Endothelial cell (in vitro differentiated cells): ENCODE measurements around the gene KLHL25. TPM values are rescaled to one million over a fixed set of nuclear protein-coding genes. Genes with fewer than 3 reads are reported as not detected.
"Not testable (repeated sequence)": the region's sequence is repeated elsewhere in the genome, so short reads cannot be mapped to it uniquely, and the experiment has no call there.

Experiments
- DNase-seq: peaks from one replicate; pipeline ENCODE4 v3.0.0; 2021; ENCODE audit warnings: low spot score
- H3K27ac Mint-ChIP-seq: one replicate; pipeline ENCODE4 v1.8.0; 2021; ENCODE audit warnings: mixed read lengths, inconsistent platforms; ENCODE audit not compliant: unreplicated experiment
- H3K27me3 Mint-ChIP-seq: one replicate; pipeline ENCODE4 v1.8.0; 2021; ENCODE audit warnings: mild to moderate bottlenecking, moderate library complexity, mixed read lengths, inconsistent platforms; ENCODE audit not compliant: unreplicated experiment
- H3K36me3 Mint-ChIP-seq: one replicate; pipeline ENCODE4 v1.8.0; 2021; ENCODE audit warnings: mild to moderate bottlenecking, low read depth, mixed read lengths, inconsistent platforms; ENCODE audit not compliant: unreplicated experiment
- H3K4me1 Mint-ChIP-seq: one replicate; pipeline ENCODE4 v1.8.0; 2021; ENCODE audit warnings: mild to moderate bottlenecking, mixed read lengths, inconsistent platforms; ENCODE audit not compliant: unreplicated experiment
- H3K4me3 Mint-ChIP-seq: one replicate; pipeline ENCODE4 v1.8.0; 2021; ENCODE audit warnings: mild to moderate bottlenecking, mixed read lengths, inconsistent platforms; ENCODE audit not compliant: unreplicated experiment
- H3K9me3 Mint-ChIP-seq: one replicate; pipeline ENCODE4 v1.8.0; 2021; ENCODE audit warnings: mixed read lengths, inconsistent platforms; ENCODE audit not compliant: unreplicated experiment
- total RNA-seq: library from RNA; stranded (reverse); fragmentation: NEBNext Ultra II Directional; extraction: Animal tissue kit (Norgen Biotek cat#: 25700); gene quantifications from one replicate; pipeline ENCODE4 v1.2.1, GENCODE V29; 2021; ENCODE audit not compliant: unreplicated experiment
- TF ChIP-seq, protein P1 (sequence below): fragments of 200-600 bp; sonication (generic); IDR thresholded peaks from one replicate; pipeline ENCODE4 v1.5.0; 2021; ENCODE audit warnings: antibody characterized with exemption; ENCODE audit not compliant: unreplicated experiment

KLHL25 gene
- total RNA-seq, 1 donor from 2014 or later: 7.4 TPM

DNA sequence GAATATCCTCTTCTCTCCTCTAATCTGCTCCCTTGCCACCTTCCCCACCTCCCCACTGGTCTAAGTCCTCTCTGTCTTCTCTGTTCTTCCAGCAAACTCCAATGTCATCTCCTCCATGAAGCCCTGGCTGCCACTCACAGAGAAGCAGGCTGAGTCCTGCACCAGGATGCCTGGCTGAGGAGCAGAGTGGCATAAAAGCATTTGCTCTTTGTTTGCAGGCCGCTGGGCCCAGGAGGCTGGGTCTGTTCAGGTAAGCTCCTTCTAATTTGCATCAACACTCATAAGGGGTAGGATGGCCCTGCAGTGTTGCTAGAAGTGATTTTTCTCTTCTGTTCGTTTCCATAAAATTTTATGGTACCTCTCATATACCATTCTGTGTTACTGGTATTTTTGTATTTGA lies 43.2 kb upstream of the KLHL25 start:
- no peak overlapping the region for H3K4me3 Mint-ChIP-seq
- no peaks in the 10 kb centered on the region for H3K4me1 Mint-ChIP-seq
- H3K27ac Mint-ChIP-seq: no peak overlapping the region
- TF ChIP-seq, protein P1, sequence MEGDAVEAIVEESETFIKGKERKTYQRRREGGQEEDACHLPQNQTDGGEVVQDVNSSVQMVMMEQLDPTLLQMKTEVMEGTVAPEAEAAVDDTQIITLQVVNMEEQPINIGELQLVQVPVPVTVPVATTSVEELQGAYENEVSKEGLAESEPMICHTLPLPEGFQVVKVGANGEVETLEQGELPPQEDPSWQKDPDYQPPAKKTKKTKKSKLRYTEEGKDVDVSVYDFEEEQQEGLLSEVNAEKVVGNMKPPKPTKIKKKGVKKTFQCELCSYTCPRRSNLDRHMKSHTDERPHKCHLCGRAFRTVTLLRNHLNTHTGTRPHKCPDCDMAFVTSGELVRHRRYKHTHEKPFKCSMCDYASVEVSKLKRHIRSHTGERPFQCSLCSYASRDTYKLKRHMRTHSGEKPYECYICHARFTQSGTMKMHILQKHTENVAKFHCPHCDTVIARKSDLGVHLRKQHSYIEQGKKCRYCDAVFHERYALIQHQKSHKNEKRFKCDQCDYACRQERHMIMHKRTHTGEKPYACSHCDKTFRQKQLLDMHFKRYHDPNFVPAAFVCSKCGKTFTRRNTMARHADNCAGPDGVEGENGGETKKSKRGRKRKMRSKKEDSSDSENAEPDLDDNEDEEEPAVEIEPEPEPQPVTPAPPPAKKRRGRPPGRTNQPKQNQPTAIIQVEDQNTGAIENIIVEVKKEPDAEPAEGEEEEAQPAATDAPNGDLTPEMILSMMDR: no peak
- no peak for DNase-seq
- no peaks in the 10 kb centered on the region for H3K9me3 Mint-ChIP-seq
- H3K27me3 Mint-ChIP-seq: peaks cover 2% of the 10 kb centered on the region
- no peaks in the 10 kb centered on the region for H3K36me3 Mint-ChIP-seq

DNA sequence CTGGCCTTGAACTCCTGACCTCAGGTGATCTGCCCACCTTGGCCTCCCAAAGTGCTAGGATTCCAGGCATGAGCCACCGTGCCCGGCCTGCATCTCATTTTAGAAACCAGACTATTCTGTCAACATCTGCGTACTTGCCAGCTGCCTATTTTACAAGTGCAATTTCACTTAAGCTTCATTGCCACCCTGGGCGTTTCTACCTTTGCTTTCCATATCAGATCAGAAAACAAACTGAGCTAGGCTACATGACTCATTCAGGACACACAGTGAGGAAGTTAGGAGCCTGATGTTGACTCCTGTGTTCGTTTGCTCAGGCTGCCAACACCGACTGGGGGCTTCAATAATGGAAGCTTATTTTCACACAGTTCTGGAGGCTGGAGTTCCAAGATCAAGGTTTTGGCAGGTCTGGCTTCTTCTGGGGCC lies 42.3 kb upstream of the KLHL25 start:
- Mint-ChIP-seq H3K4me1 (no peaks in the 10 kb centered on the region), H3K4me3 (peak overlapping the region; percentile 2), H3K27ac (no peak overlapping the region), H3K9me3 (no peaks in the 10 kb centered on the region), H3K36me3 (no peaks in the 10 kb centered on the region), H3K27me3 (peaks cover 2% of the 10 kb centered on the region)
- TF ChIP-seq, protein P1: no peak
- no peak for DNase-seq

DNA sequence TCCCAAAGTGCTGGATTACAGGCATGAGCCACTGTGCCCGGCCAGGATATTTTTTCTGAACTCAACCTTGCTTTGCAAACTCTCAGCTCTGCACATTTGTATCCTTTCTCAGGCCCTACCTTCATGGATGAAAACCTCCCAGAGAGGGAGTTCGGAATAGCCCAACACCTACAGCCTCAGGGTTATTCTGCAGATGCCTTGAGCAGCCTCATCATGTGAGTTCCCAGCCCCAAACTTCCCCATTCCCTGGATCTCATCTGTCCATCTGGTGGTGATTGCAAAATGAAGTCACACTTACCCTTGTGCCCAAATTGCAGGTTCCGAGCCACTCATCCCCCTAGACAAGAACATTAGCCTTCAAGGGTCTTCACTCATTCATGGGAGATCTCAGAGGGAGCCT lies 39.9 kb upstream of the KLHL25 start:
- no peak for DNase-seq
- Mint-ChIP-seq H3K4me1 (no peaks in the 10 kb centered on the region), H3K36me3 (no peaks in the 10 kb centered on the region), H3K9me3 (no peaks in the 10 kb centered on the region), H3K4me3 (no peak overlapping the region), H3K27ac (no peak overlapping the region), H3K27me3 (peaks cover 2% of the 10 kb centered on the region)
- TF ChIP-seq, protein P1: no peak

DNA sequence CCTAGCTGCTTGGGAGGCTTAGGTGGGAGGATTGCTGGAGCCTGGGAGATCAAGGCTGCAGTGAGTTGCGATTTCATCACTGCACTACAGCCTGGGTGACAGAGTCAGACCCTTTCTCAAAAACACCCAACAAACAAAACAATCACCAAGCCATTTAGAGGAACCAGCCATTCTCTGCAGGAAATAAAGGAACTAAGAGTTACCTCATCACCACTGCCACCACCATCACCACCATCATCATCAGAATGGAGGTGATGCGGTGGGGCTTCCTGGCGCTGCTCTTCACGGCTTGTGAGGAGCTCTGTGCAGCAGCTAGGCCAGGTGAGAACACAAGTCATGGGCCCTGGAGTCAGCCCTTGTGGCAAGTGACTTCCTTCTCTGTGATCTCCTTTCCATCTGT lies 37.7 kb upstream of the KLHL25 start:
- H3K27ac Mint-ChIP-seq: no peak overlapping the region
- no peaks in the 10 kb centered on the region for H3K36me3 Mint-ChIP-seq
- no peak for DNase-seq
- H3K4me1 Mint-ChIP-seq: no peaks in the 10 kb centered on the region
- H3K4me3 Mint-ChIP-seq: no peak overlapping the region
- no peaks in the 10 kb centered on the region for H3K27me3 Mint-ChIP-seq
- TF ChIP-seq, protein P1: no peak
- no peaks in the 10 kb centered on the region for H3K9me3 Mint-ChIP-seq

DNA sequence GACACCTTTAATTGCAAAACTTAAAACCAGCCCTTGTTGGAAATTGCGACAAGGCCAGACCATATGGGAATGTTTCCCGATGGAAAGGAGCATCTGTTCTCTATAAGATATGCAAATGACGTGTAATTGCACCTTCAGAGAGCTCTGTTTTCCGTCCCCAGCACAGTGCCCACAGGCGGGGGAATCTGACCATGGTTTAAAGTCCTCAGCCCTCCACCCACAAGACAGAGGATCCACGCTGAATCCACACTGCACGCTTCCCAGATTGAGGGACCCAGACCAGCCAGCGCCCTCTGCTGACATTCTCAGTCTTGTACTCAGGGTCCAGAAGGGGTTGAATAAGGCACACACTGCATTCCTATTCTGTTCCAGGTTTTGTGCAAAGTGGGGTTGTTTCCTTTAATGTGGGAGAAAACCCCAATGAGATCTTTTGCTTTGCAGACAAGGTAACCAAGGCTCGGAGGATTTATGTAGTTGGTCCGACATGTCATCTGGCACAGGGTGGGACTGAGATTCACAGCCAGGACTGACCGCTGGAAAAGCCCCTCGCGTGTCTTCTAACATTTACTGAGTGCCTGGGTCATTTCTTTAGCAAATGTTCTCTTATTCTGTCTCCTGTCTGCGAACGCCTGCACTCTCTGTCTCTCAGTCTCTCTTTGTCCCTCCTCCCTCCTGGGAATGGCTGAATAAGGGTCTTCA lies 36.8 kb upstream of the KLHL25 start:
- H3K27me3 Mint-ChIP-seq: no peaks in the 10 kb centered on the region
- DNase-seq: peak; percentile 73
- H3K9me3 Mint-ChIP-seq: no peaks in the 10 kb centered on the region
- TF ChIP-seq, protein P1: no peak
- no peak overlapping the region for H3K27ac Mint-ChIP-seq
- no peaks in the 10 kb centered on the region for H3K4me1 Mint-ChIP-seq
- H3K4me3 Mint-ChIP-seq: no peak overlapping the region
- no peaks in the 10 kb centered on the region for H3K36me3 Mint-ChIP-seq

DNA sequence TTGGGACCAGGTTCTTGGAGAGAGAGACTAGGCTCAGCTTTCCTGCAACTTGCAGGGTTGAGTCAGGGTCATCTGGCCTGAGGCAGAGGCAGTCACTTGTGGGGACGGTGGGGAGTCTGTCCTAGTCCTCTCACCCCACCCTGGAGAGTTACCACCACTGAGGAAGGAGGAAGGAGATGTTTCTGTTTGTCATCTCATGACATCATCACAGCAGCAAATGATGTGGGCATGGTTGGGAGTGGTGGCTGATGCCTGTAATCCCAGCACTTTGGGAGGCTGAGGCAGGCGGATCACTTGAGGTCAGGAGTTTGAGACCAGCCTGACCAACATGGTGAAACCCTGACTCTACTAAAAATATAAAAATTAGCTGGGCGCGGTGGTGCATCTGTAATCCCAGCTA lies 35.0 kb upstream of the KLHL25 start:
- not testable (repeated sequence) for H3K27me3 Mint-ChIP-seq, H3K36me3 Mint-ChIP-seq, DNase-seq, H3K9me3 Mint-ChIP-seq, H3K4me3 Mint-ChIP-seq, H3K27ac Mint-ChIP-seq, H3K4me1 Mint-ChIP-seq
